ENCODE measurements around the gene IKZF1. TPM values are rescaled to one million over a fixed set of nuclear protein-coding genes. Genes with fewer than 3 reads are reported as not detected.

IKZF1 gene
- total and polyA plus RNA-seq, 9 of the 15 experiments (the other 6 are each of a cell fraction or from before 2014, with no cell fraction given): 12.6 to 85.3 (median 44.7) TPM

GRCh38 chr7:50359258-50359994, 54.9 kb downstream of the IKZF1 start (continued):
- TF ChIP-seq CEBPG (CRISPR knock-in tag; IDR thresholded peaks at IDR 0.05): 0 out of 2 replicates have a peak, but pooled peaks have one; percentile 21
- TF ChIP-seq CEBPG (tag; conservative IDR thresholded peaks at IDR 0.05 in 1 of 2, IDR thresholded peaks at IDR 0.05 in 1 of 2): no peak
- TF ChIP-seq MNT (conservative IDR thresholded peaks at IDR 0.05): peak in 1 of 2 experiments; percentile 16; a peak in 1 of 4 replicates
- 0 out of 6 replicates have a peak, but pooled peaks of 1 of the 3 experiments have one; percentile 6 for TF ChIP-seq ZBTB11 (CRISPR knock-in tag; IDR thresholded peaks at IDR 0.05)
- TF ChIP-seq ARID3B (CRISPR knock-in tag; IDR thresholded peaks at IDR 0.05; ENCODE audit: borderline replicate concordance): 0 out of 2 replicates have a peak, but pooled peaks have one; percentile 4
- TF ChIP-seq MAX (CRISPR knock-in tag; IDR thresholded peaks at IDR 0.05): peak; percentile 45; the same call in 1 of the 2 replicates
- 0 out of 2 replicates have a peak, but pooled peaks have one; percentile 10 for TF ChIP-seq ZNF263 (CRISPR knock-in tag; IDR thresholded peaks at IDR 0.05; ENCODE audit: borderline replicate concordance)
- TF ChIP-seq ARID2 (IDR thresholded peaks at IDR 0.05): peak; percentile 76; the same call in 1 of the 2 replicates
